NCI-H128 (cell line): Measurements from ENCODE around the gene LRRC37A.
"Not testable (repeated sequence)": the region's sequence is repeated elsewhere in the genome, so short reads cannot be mapped to it uniquely, and the experiment has no call there.

ENCODE experiments used
- DNase-seq: peaks from one replicate; lab custom pipeline; 2025; ENCODE audit not compliant: unreplicated experiment; lab: John Stamatoyannopoulos, UW

LRRC37A gene

GRCh38 chr17:46286764-46287221 lies 8.1 kb upstream of the LRRC37A start:
- DNase-seq: not testable (repeated sequence)

- DNase-seq: not testable (repeated sequence)
Observed at GRCh38 chr17:46287587-46287986, 7.3 kb upstream of the LRRC37A start.

- DNase-seq: not testable (repeated sequence)
Observed at GRCh38 chr17:46290906-46291546, 3.9 kb upstream of the LRRC37A start.

GRCh38 chr17:46291618-46292017 lies 3.3 kb upstream of the LRRC37A start:
- not testable (repeated sequence) for DNase-seq

GRCh38 chr17:46341220-46341619 lies 46.3 kb downstream of the LRRC37A start:
- DNase-seq: not testable (repeated sequence)

GRCh38 chr17:46342131-46342530 lies 47.2 kb downstream of the LRRC37A start:
- not testable (repeated sequence) for DNase-seq

- not testable (repeated sequence) for DNase-seq
Observed at GRCh38 chr17:46348345-46348744, 53.4 kb downstream of the LRRC37A start.

GRCh38 chr17:46349060-46349459 lies 54.1 kb downstream of the LRRC37A start:
- not testable (repeated sequence) for DNase-seq

- DNase-seq: not testable (repeated sequence)
Observed at GRCh38 chr17:46353856-46354255, 58.9 kb downstream of the LRRC37A start.

GRCh38 chr17:46361145-46361735 lies 66.3 kb downstream of the LRRC37A start:
- DNase-seq: not testable (repeated sequence)

- not testable (repeated sequence) for DNase-seq
Observed at GRCh38 chr17:46361755-46362154, 66.8 kb downstream of the LRRC37A start, which contains the start of gene ARL17B. Gene ARL17B, minus strand, starts transcription at chr17:46361766. Its CDS starts 3,369 bp downstream, at chr17:46358397.

- not testable (repeated sequence) for DNase-seq
Observed at GRCh38 chr17:46367520-46367919, 72.6 kb downstream of the LRRC37A start.

GRCh38 chr17:46372236-46373229 lies 77.6 kb downstream of the LRRC37A start:
- not testable (repeated sequence) for DNase-seq

GRCh38 chr17:46373418-46373817 lies 78.5 kb downstream of the LRRC37A start:
- DNase-seq: not testable (repeated sequence)

- not testable (repeated sequence) for DNase-seq
Observed at GRCh38 chr17:46383118-46383517, 88.2 kb downstream of the LRRC37A start.

- DNase-seq: not testable (repeated sequence)
Observed at GRCh38 chr17:46385491-46385890, 90.6 kb downstream of the LRRC37A start.
